ENCODE results near the gene NEK10. TPM values are rescaled to one million over a fixed set of nuclear protein-coding genes. Genes with fewer than 3 reads are reported as not detected.
"Not testable (repeated sequence)": the region's sequence is repeated elsewhere in the genome, so short reads cannot be mapped to it uniquely, and the experiment has no call there.

The NEK10 gene
- total RNA-seq, 1 donor from 2014 or later, result not detected

DNA sequence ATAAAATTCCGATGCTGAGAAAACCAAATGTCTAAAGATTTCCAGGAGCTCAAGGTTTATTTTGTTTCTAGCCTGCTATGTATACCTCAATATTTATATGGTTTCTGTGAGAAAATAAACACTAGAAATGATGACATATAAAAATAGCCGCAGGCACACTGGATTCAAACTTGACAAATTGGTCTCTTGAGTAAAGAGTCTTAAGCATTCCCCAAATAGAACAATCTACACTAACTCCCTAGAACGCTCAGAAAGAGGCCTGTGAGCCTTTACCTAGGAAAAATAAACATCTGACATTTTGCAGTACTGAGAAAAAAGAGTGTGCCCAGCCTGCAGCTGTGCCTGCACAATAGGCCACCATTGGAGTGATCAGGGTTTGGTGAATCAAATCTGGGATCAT is 75.2 kb downstream of the NEK10 start:
- Histone ChIP-seq H3K36me3 (no peaks in the 10 kb centered on the region), H3K4me3 (no peak overlapping the region), H3K27me3 (no peaks in the 10 kb centered on the region), H3K27ac (no peak overlapping the region), H3K9me3 (no peaks in the 10 kb centered on the region), H3K4me1 (no peaks in the 10 kb centered on the region)
- intact Hi-C loops (cut with DNase I), result no loop called here
- DNase-seq (ENCODE audit: extremely low spot score in 2 of 2), result no peak
- TF ChIP-seq POLR2AphosphoS5 (IDR thresholded peaks at IDR 0.05; ENCODE audit: insufficient read depth in 1 of 2, low read depth in 1 of 2), result no peak
- no peak for TF ChIP-seq POLR2A (IDR thresholded peaks at IDR 0.05)
- TF ChIP-seq, protein P1, sequence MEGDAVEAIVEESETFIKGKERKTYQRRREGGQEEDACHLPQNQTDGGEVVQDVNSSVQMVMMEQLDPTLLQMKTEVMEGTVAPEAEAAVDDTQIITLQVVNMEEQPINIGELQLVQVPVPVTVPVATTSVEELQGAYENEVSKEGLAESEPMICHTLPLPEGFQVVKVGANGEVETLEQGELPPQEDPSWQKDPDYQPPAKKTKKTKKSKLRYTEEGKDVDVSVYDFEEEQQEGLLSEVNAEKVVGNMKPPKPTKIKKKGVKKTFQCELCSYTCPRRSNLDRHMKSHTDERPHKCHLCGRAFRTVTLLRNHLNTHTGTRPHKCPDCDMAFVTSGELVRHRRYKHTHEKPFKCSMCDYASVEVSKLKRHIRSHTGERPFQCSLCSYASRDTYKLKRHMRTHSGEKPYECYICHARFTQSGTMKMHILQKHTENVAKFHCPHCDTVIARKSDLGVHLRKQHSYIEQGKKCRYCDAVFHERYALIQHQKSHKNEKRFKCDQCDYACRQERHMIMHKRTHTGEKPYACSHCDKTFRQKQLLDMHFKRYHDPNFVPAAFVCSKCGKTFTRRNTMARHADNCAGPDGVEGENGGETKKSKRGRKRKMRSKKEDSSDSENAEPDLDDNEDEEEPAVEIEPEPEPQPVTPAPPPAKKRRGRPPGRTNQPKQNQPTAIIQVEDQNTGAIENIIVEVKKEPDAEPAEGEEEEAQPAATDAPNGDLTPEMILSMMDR (IDR thresholded peaks at IDR 0.05), result no peak

DNA sequence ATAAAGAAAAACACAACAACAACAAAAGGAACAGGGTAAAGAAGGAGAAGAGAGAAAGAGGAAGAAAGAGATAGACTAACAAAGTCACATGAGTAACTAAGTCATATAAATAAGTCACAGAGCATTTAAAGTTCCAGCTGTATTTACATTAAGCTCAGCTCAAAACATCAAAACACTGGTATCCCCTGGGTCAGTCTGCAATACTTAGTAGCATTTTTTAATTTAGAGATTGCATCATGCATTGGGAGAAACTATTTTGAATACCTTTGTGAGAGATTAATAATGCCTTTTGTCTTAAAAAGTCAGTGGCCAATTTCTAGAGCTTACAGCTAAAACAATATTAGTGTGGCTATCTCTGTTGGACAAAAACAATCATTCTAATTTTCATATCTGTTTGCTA is 78.4 kb downstream of the NEK10 start:
- H3K36me3 ChIP-seq, result no peaks in the 10 kb centered on the region
- H3K9me3 ChIP-seq, result no peaks in the 10 kb centered on the region
- H3K4me1 ChIP-seq, result no peaks in the 10 kb centered on the region
- DNase-seq (ENCODE audit: extremely low spot score in 2 of 2), result no peak
- H3K4me3 ChIP-seq, result no peak overlapping the region
- intact Hi-C loops (cut with DNase I), result no loop called here
- H3K27ac ChIP-seq, result no peak overlapping the region
- H3K27me3 ChIP-seq, result no peaks in the 10 kb centered on the region
- TF ChIP-seq POLR2A (IDR thresholded peaks at IDR 0.05), result no peak

DNA sequence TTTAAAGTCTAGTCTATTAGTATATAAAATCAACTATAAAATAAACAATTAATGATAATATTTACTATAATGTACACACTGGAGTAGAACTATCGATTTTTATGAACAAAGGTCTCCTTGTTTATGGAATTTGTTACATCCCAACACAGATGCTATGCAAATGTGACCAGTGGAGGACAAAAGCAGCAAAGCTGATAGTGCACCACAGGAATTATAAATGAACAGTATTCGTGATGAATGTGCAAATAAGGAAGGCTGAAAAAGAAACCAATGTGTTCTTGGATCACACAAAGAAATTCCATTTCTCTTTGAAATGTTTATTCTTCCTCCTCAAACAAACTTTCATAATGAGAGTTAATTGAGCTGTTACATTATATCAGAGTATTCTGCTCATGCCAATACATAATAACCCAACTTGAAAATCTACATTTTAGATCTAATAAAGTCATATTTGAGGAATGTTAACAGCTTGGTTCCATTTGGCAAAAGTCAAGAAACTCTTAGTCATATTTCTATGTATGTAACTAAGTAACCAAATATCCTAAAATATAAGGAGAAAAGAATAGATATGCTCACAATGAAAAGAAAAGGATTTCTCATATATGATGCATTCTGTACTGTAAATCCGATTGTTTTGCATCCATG is 79.3 kb downstream of the NEK10 start:
- Histone ChIP-seq H3K36me3 (no peaks in the 10 kb centered on the region), H3K9me3 (no peaks in the 10 kb centered on the region), H3K4me3 (no peak overlapping the region), H3K27ac (no peak overlapping the region), H3K27me3 (no peaks in the 10 kb centered on the region), H3K4me1 (no peaks in the 10 kb centered on the region)
- TF ChIP-seq, protein P1 (IDR thresholded peaks at IDR 0.05), result no peak
- TF ChIP-seq POLR2AphosphoS5 (IDR thresholded peaks at IDR 0.05; ENCODE audit: insufficient read depth in 1 of 2, low read depth in 1 of 2) (no peak), POLR2A (IDR thresholded peaks at IDR 0.05) (no peak)
- DNase-seq (ENCODE audit: extremely low spot score in 2 of 2), result no peak
- intact Hi-C loops (cut with DNase I), result no loop called here

DNA sequence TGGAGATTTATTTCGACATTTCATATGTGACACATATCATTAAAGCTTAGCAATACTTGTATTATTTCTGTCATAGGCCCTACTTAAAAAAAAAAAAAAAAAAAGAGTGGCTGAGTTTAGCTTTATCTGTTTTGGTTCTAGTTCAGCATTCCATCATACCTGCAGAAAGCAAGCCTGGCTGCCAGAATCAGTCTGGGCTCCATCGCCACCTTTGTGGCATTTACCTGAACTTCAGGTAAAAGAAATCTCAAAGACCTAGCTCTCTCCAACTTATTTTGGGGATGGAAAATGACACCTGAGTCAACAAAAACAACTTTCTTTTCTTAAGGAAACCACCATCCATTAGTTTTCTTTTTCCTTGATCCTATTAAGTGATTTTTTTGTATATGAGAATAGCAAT is 82.1 kb downstream of the NEK10 start:
- intact Hi-C loops (cut with DNase I), result no loop called here
- no peaks in the 10 kb centered on the region for H3K4me1 ChIP-seq
- TF ChIP-seq POLR2AphosphoS5 (IDR thresholded peaks at IDR 0.05; ENCODE audit: insufficient read depth in 1 of 2, low read depth in 1 of 2) (no peak), POLR2A (IDR thresholded peaks at IDR 0.05) (no peak)
- TF ChIP-seq, protein P1 (IDR thresholded peaks at IDR 0.05), result no peak
- no peaks in the 10 kb centered on the region for H3K36me3 ChIP-seq
- H3K4me3 ChIP-seq, result no peak overlapping the region
- no peak overlapping the region for H3K27ac ChIP-seq
- H3K27me3 ChIP-seq, result no peaks in the 10 kb centered on the region
- H3K9me3 ChIP-seq, result no peaks in the 10 kb centered on the region
- no peak for DNase-seq (ENCODE audit: extremely low spot score in 2 of 2)

DNA sequence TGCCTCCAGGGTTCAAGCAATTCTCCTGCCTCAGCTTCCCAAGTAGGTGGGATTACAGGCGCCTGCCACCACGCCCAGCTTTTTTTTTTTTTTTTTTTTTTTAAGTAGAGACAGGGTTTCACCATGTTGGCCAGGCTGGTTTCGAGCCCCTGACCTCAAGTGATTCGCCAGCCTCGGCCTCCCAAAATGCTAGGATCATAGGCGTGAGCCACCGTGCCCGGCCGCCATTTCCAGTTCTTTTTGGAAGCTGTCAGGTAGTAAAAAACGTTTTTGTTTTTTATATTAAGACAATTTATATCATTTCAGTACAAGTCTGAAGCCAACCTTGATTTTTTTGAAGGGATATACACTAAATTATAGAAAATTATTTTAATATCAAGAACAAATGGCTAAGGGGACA is 82.7 kb downstream of the NEK10 start:
- H3K27me3 ChIP-seq; intact Hi-C loops (cut with DNase I); DNase-seq (ENCODE audit: extremely low spot score in 2 of 2); H3K4me3 ChIP-seq; H3K27ac ChIP-seq; H3K9me3 ChIP-seq; H3K36me3 ChIP-seq; H3K4me1 ChIP-seq: not testable (repeated sequence)

DNA sequence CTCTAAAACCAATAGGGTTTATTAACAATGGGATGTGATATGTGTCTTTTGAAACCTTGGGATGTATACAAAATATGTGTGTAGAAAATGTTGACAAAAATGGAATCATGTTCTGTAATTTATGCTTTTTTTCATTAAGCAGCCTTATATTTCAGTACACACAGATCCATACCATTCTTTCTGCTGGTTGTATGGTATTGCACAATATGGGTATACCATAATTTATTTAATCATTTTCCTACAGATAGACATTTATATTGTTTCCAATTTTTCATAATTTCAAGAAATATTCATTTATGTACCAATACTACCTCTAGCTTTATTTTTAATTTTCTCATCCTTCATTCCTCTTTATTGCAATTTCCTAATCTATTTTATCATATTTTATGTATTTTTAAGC is 83.5 kb downstream of the NEK10 start:
- Histone ChIP-seq H3K27me3 (no peaks in the 10 kb centered on the region), H3K4me3 (no peak overlapping the region), H3K27ac (no peak overlapping the region), H3K4me1 (no peaks in the 10 kb centered on the region), H3K36me3 (no peaks in the 10 kb centered on the region), H3K9me3 (no peaks in the 10 kb centered on the region)
- intact Hi-C loops (cut with DNase I), result no loop called here
- DNase-seq (ENCODE audit: extremely low spot score in 2 of 2), result no peak
- no peak for TF ChIP-seq POLR2AphosphoS5 (IDR thresholded peaks at IDR 0.05; ENCODE audit: insufficient read depth in 1 of 2, low read depth in 1 of 2)
- TF ChIP-seq, protein P1 (IDR thresholded peaks at IDR 0.05), result no peak
- TF ChIP-seq POLR2A (IDR thresholded peaks at IDR 0.05), result no peak
